OCI-LY1 (cell line): ENCODE measurements around the gene ICAM1.
A peak's percentile ranks its signal among the peaks of the same experiment; 100 is the strongest.

Experiments used
- H2AFZ ChIP-seq: fragments of 200-600 bp; sonication (generic), shearing (Covaris generic); 2 replicates; pipeline ENCODE4 v1.6.0; 2014; ENCODE audit warnings: antibody characterized with exemption, mild to moderate bottlenecking, low read length
- H3F3A ChIP-seq: fragments of 200-600 bp; sonication (generic), shearing (Covaris generic); 2 replicates; pipeline ENCODE4 v1.6.0; 2014; ENCODE audit warnings: mild to moderate bottlenecking, antibody characterized with exemption, low read length, moderate library complexity; ENCODE audit not compliant: insufficient read depth
- H3K27ac ChIP-seq: fragments of 200-600 bp; sonication (generic); 2 replicates; pipeline ENCODE4 v1.5.1; 2014; ENCODE audit warnings: low read length, mixed run types, mild to moderate bottlenecking, low read depth; ENCODE audit not compliant: poor library complexity, severe bottlenecking
- H3K27me3 ChIP-seq: fragments of 200-600 bp; sonication (generic); 2 replicates; pipeline ENCODE4 v1.6.0; 2014; ENCODE audit warnings: antibody characterized with exemption, mild to moderate bottlenecking, low read length, moderate library complexity; ENCODE audit not compliant: insufficient read depth
- H3K36me3 ChIP-seq: fragments of 200-600 bp; sonication (generic); 2 replicates; pipeline ENCODE4 v1.6.1; 2014; ENCODE audit warnings: mild to moderate bottlenecking, antibody characterized with exemption, low read length, moderate library complexity, mixed read lengths; ENCODE audit not compliant: insufficient read depth
- H3K4me1 ChIP-seq: fragments of 200-600 bp; sonication (generic); 2 replicates; pipeline ENCODE4 v1.5.1; 2014; ENCODE audit warnings: mild to moderate bottlenecking, low read length, moderate library complexity; ENCODE audit not compliant: insufficient read depth, severe bottlenecking
- H3K4me2 ChIP-seq: fragments of 200-600 bp; sonication (generic), shearing (Covaris generic); 2 replicates; pipeline ENCODE4 v1.6.1; 2014; ENCODE audit warnings: low read length
- H3K4me3 ChIP-seq: fragments of 200-600 bp; sonication (generic); 2 replicates; pipeline ENCODE4 v1.5.1; 2014; ENCODE audit warnings: low read length, low read depth, mild to moderate bottlenecking, mixed read lengths; ENCODE audit not compliant: poor library complexity, severe bottlenecking
- H3K79me2 ChIP-seq: fragments of 200-600 bp; shearing (Covaris generic); 2 replicates; pipeline ENCODE4 v1.6.1; 2016; ENCODE audit warnings: mixed run types, low read length, mixed read lengths; ENCODE audit not compliant: insufficient read depth
- H3K9ac ChIP-seq: fragments of 200-600 bp; sonication (generic), shearing (Covaris generic); 2 replicates; pipeline ENCODE4 v1.6.1; 2014; ENCODE audit warnings: mild to moderate bottlenecking, low read length, mixed read lengths
- H3K9me2 ChIP-seq: fragments of 200-600 bp; sonication (generic), shearing (Covaris generic); 2 replicates; pipeline ENCODE4 v1.6.1; 2014; ENCODE audit warnings: low read depth, mild to moderate bottlenecking, low read length, mixed read lengths
- H3K9me3 ChIP-seq: fragments of 200-600 bp; shearing (Covaris generic); 2 replicates; pipeline ENCODE4 v1.6.1; 2014; ENCODE audit warnings: low read length, mixed read lengths
- H4K20me1 ChIP-seq: fragments of 200-600 bp; sonication (generic), shearing (Covaris generic); 2 replicates; pipeline ENCODE4 v1.6.0; 2016; ENCODE audit warnings: mild to moderate bottlenecking, low read length; ENCODE audit not compliant: insufficient read depth
- CTCF ChIP-seq: fragments of 200-600 bp; sonication (generic), shearing (Covaris generic); IDR thresholded peaks from 2 replicates; pipeline ENCODE4 v1.5.1; 2017; ENCODE audit warnings: mild to moderate bottlenecking, antibody characterized with exemption, low read length, moderate library complexity, mixed read lengths
- EZH2 ChIP-seq: fragments of 200-600 bp; sonication (generic), shearing (Covaris generic); IDR thresholded peaks from 2 replicates; pipeline ENCODE4 v1.8.0; 2017; ENCODE audit warnings: borderline replicate concordance, mixed run types, mild to moderate bottlenecking, antibody characterized with exemption, low read length, moderate library complexity, mixed read lengths

Gene ICAM1

GRCh38 chr19:10227026-10227971 is 43.6 kb upstream of the ICAM1 start:
- H2AFZ ChIP-seq, result no peak overlapping the region
- H3K36me3 ChIP-seq, result peaks cover 59% of the 10 kb centered on the region
- no peaks in the 10 kb centered on the region for H3K9me2 ChIP-seq
- no peaks in the 10 kb centered on the region for H4K20me1 ChIP-seq
- H3K4me1 ChIP-seq, result peaks cover 72% of the 10 kb centered on the region
- peak overlapping the region; percentile 98 for H3K27ac ChIP-seq
- H3K79me2 ChIP-seq, result peaks cover 54% of the 10 kb centered on the region
- H3K4me3 ChIP-seq, result peak overlapping the region; percentile 42
- no peaks in the 10 kb centered on the region for H3K27me3 ChIP-seq
- H3K9ac ChIP-seq, result peak overlapping the region; percentile 16; the same call in 1 of the 2 replicates
- peak overlapping the region; percentile 61 for H3K4me2 ChIP-seq
- H3F3A ChIP-seq, result peaks cover 4% of the 10 kb centered on the region; the same call in 1 of the 2 replicates
- H3K9me3 ChIP-seq, result no peaks in the 10 kb centered on the region
- TF ChIP-seq EZH2 (no peak), CTCF (peak; percentile 63; the same call in 1 of the 2 replicates)

- peak overlapping the region; percentile 96 for H3K4me3 ChIP-seq
- peaks cover 70% of the 10 kb centered on the region for H3K4me1 ChIP-seq
- peaks cover 54% of the 10 kb centered on the region for H3K79me2 ChIP-seq
- no peaks in the 10 kb centered on the region for H3K9me2 ChIP-seq
- no peaks in the 10 kb centered on the region for H4K20me1 ChIP-seq
- H3F3A ChIP-seq, result peaks cover 4% of the 10 kb centered on the region; the same call in 1 of the 2 replicates
- no peak overlapping the region for H2AFZ ChIP-seq
- H3K27me3 ChIP-seq, result no peaks in the 10 kb centered on the region
- H3K4me2 ChIP-seq, result peak overlapping the region; percentile 69
- H3K27ac ChIP-seq, result peak overlapping the region; percentile 98
- no peak for TF ChIP-seq CTCF
- TF ChIP-seq EZH2, result no peak
- peak overlapping the region; percentile 91 for H3K9ac ChIP-seq
- H3K36me3 ChIP-seq, result peaks cover 54% of the 10 kb centered on the region
- no peaks in the 10 kb centered on the region for H3K9me3 ChIP-seq
Observed at GRCh38 chr19:10228393-10228792, 42.5 kb upstream of the ICAM1 start.

- Histone ChIP-seq H3K27ac (peak overlapping the region; percentile 98), H3K79me2 (peaks cover 54% of the 10 kb centered on the region), H3K4me3 (peak overlapping the region; percentile 96), H3K4me2 (peak overlapping the region; percentile 69), H2AFZ (no peak overlapping the region), H3K27me3 (no peaks in the 10 kb centered on the region), H3K36me3 (peaks cover 49% of the 10 kb centered on the region), H3K4me1 (peaks cover 66% of the 10 kb centered on the region), H3K9me3 (no peaks in the 10 kb centered on the region), H4K20me1 (no peaks in the 10 kb centered on the region), H3K9ac (peak overlapping the region; percentile 91), H3K9me2 (no peaks in the 10 kb centered on the region), H3F3A (peaks cover 4% of the 10 kb centered on the region; the same call in 1 of the 2 replicates)
- TF ChIP-seq EZH2 (no peak), CTCF (peak; percentile 69)
Observed at GRCh38 chr19:10228920-10229319, 42.0 kb upstream of the ICAM1 start.
